Keratinocyte (primary cell): Measurements from ENCODE around the gene FGF21. TPM values are rescaled to one million over a fixed set of nuclear protein-coding genes. Genes with fewer than 3 reads are reported as not detected.

Experiments
- DNase-seq: peaks from one replicate; pipeline ENCODE4 v3.0.0-alpha.2; 2011; ENCODE audit warnings: low read depth, missing footprints, low spot score
- FAIRE-seq: peaks from 2 replicates; lab custom pipeline; 2011; peaks lifted over from hg19 to GRCh38; lab: Jason Lieb, UNC
- H2AFZ ChIP-seq: 2 replicates; pipeline ENCODE4 v1.6.0; 2012; ENCODE audit warnings: low read length, control low read depth, inconsistent platforms; ENCODE audit not compliant: control insufficient read depth
- H3K27ac ChIP-seq: 2 replicates; pipeline ENCODE4 v1.5.1; 2011; ENCODE audit warnings: low read length; ENCODE audit not compliant: control insufficient read depth, insufficient read depth
- H3K27me3 ChIP-seq: 3 replicates; pipeline ENCODE4 v1.6.0; 2011; ENCODE audit warnings: low read length; ENCODE audit not compliant: control insufficient read depth, insufficient read depth; ENCODE audit errors: extremely low read depth
- H3K36me3 ChIP-seq, 2 experiments: 2 replicates in 1 of 2; 3 replicates in 1 of 2; pipeline ENCODE4 v1.5.1; 2011; ENCODE audit warnings: low read length in 2 of 2, mild to moderate bottlenecking in 1 of 2; ENCODE audit not compliant: control insufficient read depth in 2 of 2, insufficient read depth in 2 of 2; ENCODE audit errors: extremely low read depth in 1 of 2
- H3K4me1 ChIP-seq: 3 replicates; pipeline ENCODE4 v1.5.1; 2011; ENCODE audit warnings: low read length; ENCODE audit not compliant: control insufficient read depth, insufficient read depth; ENCODE audit errors: extremely low read depth
- H3K4me2 ChIP-seq: 3 replicates; pipeline ENCODE4 v1.6.0; 2011; ENCODE audit warnings: low read depth, low read length; ENCODE audit not compliant: control insufficient read depth, insufficient read depth; ENCODE audit errors: extremely low read depth
- H3K4me3 ChIP-seq, 3 experiments: fragments of 200-600 bp in 1 of 3; sonication (generic) in 1 of 3; 2 replicates in 2 of 3; 3 replicates in 1 of 3; pipeline ENCODE4 v1.5.1; 2011 to 2016; ENCODE audit warnings: low read length in 3 of 3, mild to moderate bottlenecking in 3 of 3, control low read depth in 2 of 3, inconsistent platforms in 1 of 3, low read depth in 1 of 3, mixed read lengths in 1 of 3, mixed run types in 1 of 3, moderate library complexity in 1 of 3; ENCODE audit not compliant: control insufficient read depth in 2 of 3, insufficient read depth in 2 of 3; ENCODE audit errors: extremely low read depth in 1 of 3
- H3K79me2 ChIP-seq: 2 replicates; pipeline ENCODE4 v1.6.0; 2012; ENCODE audit warnings: low read length; ENCODE audit not compliant: control insufficient read depth, insufficient read depth
- H3K9ac ChIP-seq: 3 replicates; pipeline ENCODE4 v1.6.0; 2011; ENCODE audit warnings: low read length; ENCODE audit not compliant: control insufficient read depth, insufficient read depth; ENCODE audit errors: extremely low read depth
- H3K9me1 ChIP-seq: 3 replicates; pipeline ENCODE4 v1.6.0; 2011; ENCODE audit warnings: low read length; ENCODE audit not compliant: control insufficient read depth, insufficient read depth; ENCODE audit errors: extremely low read depth
- H3K9me3 ChIP-seq: 2 replicates; pipeline ENCODE4 v1.5.1; 2012; ENCODE audit warnings: low read depth, low read length; ENCODE audit not compliant: control insufficient read depth
- H4K20me1 ChIP-seq: 3 replicates; pipeline ENCODE4 v1.6.0; 2011; ENCODE audit warnings: low read length; ENCODE audit not compliant: control insufficient read depth, insufficient read depth; ENCODE audit errors: extremely low read depth
- CTCF ChIP-seq, 3 experiments: IDR thresholded peaks in 1 of 3; conservative IDR thresholded peaks in 1 of 3; optimal IDR thresholded peaks in 1 of 3; 2 replicates in 2 of 3; 3 replicates in 1 of 3; pipeline versions ENCODE3 to v1.5.1; 2011; ENCODE audit warnings: low read length in 3 of 3, mild to moderate bottlenecking in 3 of 3, moderate library complexity in 2 of 3, control low read depth in 1 of 3, inconsistent platforms in 1 of 3; ENCODE audit not compliant: insufficient read depth in 2 of 3; ENCODE audit errors: extremely low read depth in 1 of 3
- EZH2 ChIP-seq: IDR thresholded peaks from one replicate; pipeline ENCODE4 v1.6.1; 2012; ENCODE audit warnings: inconsistent platforms, mild to moderate bottlenecking, low read length, moderate library complexity
- dilution Hi-C: fragments of 300-500 bp; cut with MboI; formaldehyde crosslinking; loops from one replicate; pipeline ENCODE4 v1.7.0; 2020; ENCODE audit warnings: low sequenced_read_pairs; ENCODE audit not compliant: extremely low pct_ligation_motif_present
- polyA plus RNA-seq, 5 experiments: library from polyadenylated mRNA; depleted of rRNA in 3 of 5; stranded (reverse) in 3 of 5; stranded (forward) in 1 of 5; unstranded in 1 of 5; fragments of >200 nt; gene quantifications; 1 replicate in 1 of 5; 2 replicates in 3 of 5; 3 replicates in 1 of 5; pipeline versions ENCODE4 v1.2.1 to v1.2.3, GENCODE V29; 2011 to 2012; ENCODE audit warnings: missing spikeins in 2 of 5, low read depth in 1 of 5, low replicate concordance in 1 of 5

The FGF21 gene
- polyA plus RNA-seq, 1 donor (not counting 4 experiments of a cell fraction or from before 2014, with no cell fraction given) = not detected

- Histone ChIP-seq H3K27ac (no peak overlapping the region), H3K4me2 (no peak overlapping the region), H3K4me1 (peaks cover 9% of the 10 kb centered on the region), H3K9ac (no peak overlapping the region), H3K36me3 (peaks cover 0 to under 1% of the 10 kb centered on the region in 2 experiments), H3K9me3 (no peaks in the 10 kb centered on the region), H3K79me2 (peaks cover 3% of the 10 kb centered on the region), H3K27me3 (peaks cover 8% of the 10 kb centered on the region), H4K20me1 (no peaks in the 10 kb centered on the region), H3K4me3 (no peak overlapping the region), H3K9me1 (peaks cover under 1% of the 10 kb centered on the region), H2AFZ (no peak overlapping the region)
- TF ChIP-seq EZH2 (no peak), CTCF (optimal IDR thresholded peaks at IDR 0.05 in 1 of 3, IDR thresholded peaks at IDR 0.05 in 1 of 3, conservative IDR thresholded peaks at IDR 0.05 in 1 of 3; ENCODE audit: extremely low read depth in 1 of 3, insufficient read depth in 2 of 3, low read length in 3 of 3) (no peak)
- dilution Hi-C loops = no loop called here
- FAIRE-seq (no peak), DNase-seq (no peak)
These were observed 888 bp downstream of the FGF21 start for GRCh38 chr19:48756212-48756611.

GRCh38 chr19:48756686-48757085, 1.4 kb downstream of the FGF21 start:
- H3K27ac ChIP-seq = no peak overlapping the region
- no peak for TF ChIP-seq EZH2
- H3K9ac ChIP-seq = no peak overlapping the region
- no peaks in the 10 kb centered on the region for H3K79me2 ChIP-seq
- peaks cover 8% of the 10 kb centered on the region for H3K27me3 ChIP-seq
- no peaks in the 10 kb centered on the region for H3K36me3 ChIP-seq
- H3K4me1 ChIP-seq = peaks cover 9% of the 10 kb centered on the region
- no peak overlapping the region for H3K4me2 ChIP-seq
- no peaks in the 10 kb centered on the region for H3K9me3 ChIP-seq
- no peak overlapping the region for H3K4me3 ChIP-seq
- dilution Hi-C loops = no loop called here
- H4K20me1 ChIP-seq = no peaks in the 10 kb centered on the region
- FAIRE-seq (no peak), DNase-seq (no peak)
- no peak overlapping the region for H2AFZ ChIP-seq
- no peaks in the 10 kb centered on the region for H3K9me1 ChIP-seq

GRCh38 chr19:48757089-48757675, 1.9 kb downstream of the FGF21 start:
- peaks cover 10% of the 10 kb centered on the region for H3K27me3 ChIP-seq
- dilution Hi-C loops = no loop called here
- H4K20me1 ChIP-seq = no peaks in the 10 kb centered on the region
- no peak overlapping the region for H3K27ac ChIP-seq
- no peak overlapping the region for H2AFZ ChIP-seq
- no peak overlapping the region for H3K9ac ChIP-seq
- DNase-seq (no peak), FAIRE-seq (no peak)
- no peaks in the 10 kb centered on the region for H3K9me3 ChIP-seq
- no peak overlapping the region for H3K4me2 ChIP-seq
- peaks cover 9% of the 10 kb centered on the region for H3K4me1 ChIP-seq
- no peak for TF ChIP-seq CTCF (optimal IDR thresholded peaks at IDR 0.05 in 1 of 3, IDR thresholded peaks at IDR 0.05 in 1 of 3, conservative IDR thresholded peaks at IDR 0.05 in 1 of 3; ENCODE audit: extremely low read depth in 1 of 3, insufficient read depth in 2 of 3, low read length in 3 of 3)
- no peak for TF ChIP-seq EZH2
- H3K79me2 ChIP-seq = no peaks in the 10 kb centered on the region
- H3K36me3 ChIP-seq = no peaks in the 10 kb centered on the region
- no peaks in the 10 kb centered on the region for H3K9me1 ChIP-seq
- H3K4me3 ChIP-seq = no peak overlapping the region
